ENCODE results near the gene CCDC39. TPM values are rescaled to one million over a fixed set of nuclear protein-coding genes. Genes with fewer than 3 reads are reported as not detected.

The CCDC39 gene
- total and polyA plus RNA-seq, 9 of the 15 experiments (the other 6 are each of a cell fraction or from before 2014, with no cell fraction given): not detected

DNA sequence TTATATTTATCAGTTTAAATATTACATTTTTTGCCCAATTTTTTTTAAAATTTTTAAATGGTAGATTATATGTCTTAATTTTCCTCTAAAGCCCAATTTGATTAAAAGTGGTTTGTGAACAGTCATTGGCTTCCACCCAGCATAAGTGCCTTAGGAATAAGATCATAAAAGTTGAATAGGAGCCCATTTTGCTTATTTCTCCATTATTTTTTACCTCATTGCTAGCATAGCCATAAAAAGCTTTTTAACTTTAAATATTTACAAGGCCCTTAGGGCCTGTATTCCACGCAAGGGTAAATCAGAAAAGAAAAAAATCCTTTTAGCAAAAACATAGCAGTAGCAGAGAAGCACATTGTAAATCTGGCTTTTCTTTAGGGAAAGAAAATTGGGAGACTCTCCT lies 68.3 kb downstream of the CCDC39 start:
- no peak for DNase-seq (ENCODE audit: extremely low read depth in 1 of 4, low spot score in 3 of 4)
- no peak overlapping the region for H3K4me3 ChIP-seq
- H4K20me1 ChIP-seq (replicated peaks; ENCODE audit: control insufficient read depth, insufficient read depth, low read length): no peaks in the 10 kb centered on the region
- H3K27ac ChIP-seq (ENCODE audit: extremely low read depth, low read depth, low read length): no peak overlapping the region
- ATAC-seq: no peak
- FAIRE-seq: no peak
- H3K9me3 ChIP-seq (replicated peaks; ENCODE audit: control insufficient read depth, insufficient read depth, low read depth, low read length): no peaks in the 10 kb centered on the region
- no peaks in the 10 kb centered on the region for H3K27me3 ChIP-seq (ENCODE audit: control insufficient read depth in 2 of 2, insufficient read depth in 2 of 2, low read length in 2 of 2)
- ChIA-PET POLR2A (interaction anchor here (2.4 kb wide), 1 partner anchor 10 kb away, joined by 11 read pairs; the partner anchor contains the start of gene TTC14), CTCF (ENCODE audit: low intra/inter-chr PET ratio) (no interaction called here)
- no peaks in the 10 kb centered on the region for H3K9me1 ChIP-seq (ENCODE audit: control insufficient read depth, insufficient read depth, low read length)
- no peaks in the 10 kb centered on the region for H3K79me2 ChIP-seq (ENCODE audit: control insufficient read depth, insufficient read depth, low read length)
- in situ Hi-C loops (cut with MboI) (loop anchor here (25.0 kb wide), 2 partner anchors 376 to 1174 kb away; partner anchors contain the start of gene DNAJC19), intact Hi-C loops (cut with micrococcal nuclease) (no loop called here)
- H2AFZ ChIP-seq (ENCODE audit: low read depth, low read length): no peak overlapping the region
- no peaks in the 10 kb centered on the region for H3K4me1 ChIP-seq (replicated peaks in 1 of 2; ENCODE audit: control insufficient read depth in 2 of 2, insufficient read depth in 2 of 2, low read length in 2 of 2)
- no TSS peak for BruUV-seq (replicated peaks)
- TF ChIP-seq, protein P1, sequence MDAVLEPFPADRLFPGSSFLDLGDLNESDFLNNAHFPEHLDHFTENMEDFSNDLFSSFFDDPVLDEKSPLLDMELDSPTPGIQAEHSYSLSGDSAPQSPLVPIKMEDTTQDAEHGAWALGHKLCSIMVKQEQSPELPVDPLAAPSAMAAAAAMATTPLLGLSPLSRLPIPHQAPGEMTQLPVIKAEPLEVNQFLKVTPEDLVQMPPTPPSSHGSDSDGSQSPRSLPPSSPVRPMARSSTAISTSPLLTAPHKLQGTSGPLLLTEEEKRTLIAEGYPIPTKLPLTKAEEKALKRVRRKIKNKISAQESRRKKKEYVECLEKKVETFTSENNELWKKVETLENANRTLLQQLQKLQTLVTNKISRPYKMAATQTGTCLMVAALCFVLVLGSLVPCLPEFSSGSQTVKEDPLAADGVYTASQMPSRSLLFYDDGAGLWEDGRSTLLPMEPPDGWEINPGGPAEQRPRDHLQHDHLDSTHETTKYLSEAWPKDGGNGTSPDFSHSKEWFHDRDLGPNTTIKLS (IDR thresholded peaks at IDR 0.05; ENCODE audit: borderline replicate concordance, low read depth): no peak
- TF ChIP-seq MIER1 (IDR thresholded peaks at IDR 0.05; ENCODE audit: low read depth): no peak
- TF ChIP-seq PURB (CRISPR knock-in tag; IDR thresholded peaks at IDR 0.05; ENCODE audit: low read depth): no peak
- TF ChIP-seq ZBTB17 (CRISPR knock-in tag; IDR thresholded peaks at IDR 0.05): no peak
- no peak for TF ChIP-seq NCOA1 (IDR thresholded peaks at IDR 0.05; ENCODE audit: low read depth)
- no peak for TF ChIP-seq TEAD2 (tag; IDR thresholded peaks at IDR 0.05)
- peaks cover 75% of the 10 kb centered on the region for H3K36me3 ChIP-seq (ENCODE audit: control insufficient read depth, insufficient read depth, low read length)
- no peak overlapping the region for H3K9ac ChIP-seq (ENCODE audit: insufficient read depth in 1 of 2, low read depth in 2 of 2, low read length in 2 of 2)
- H3K4me2 ChIP-seq (ENCODE audit: insufficient read depth, low read length): no peak overlapping the region
- WGBS (ENCODE audit: insufficient coverage, low coverage, missing lambda C conversion rate): 100% methylated on average over 1 of the region's 1 CpG

Data from K562 (cell line).